ENCODE data around the gene GART.
"Not testable (repeated sequence)": the region's sequence is repeated elsewhere in the genome, so short reads cannot be mapped to it uniquely, and the experiment has no call there.

Gene GART

GRCh38 chr21:33541756-33542639 lies at the start of gene GART:
Gene GART (minus strand): TSS chr21:33542117. CDS start chr21:33539315, 2,802 bp downstream.
- DNase-seq, result peak; percentile 46

DNA sequence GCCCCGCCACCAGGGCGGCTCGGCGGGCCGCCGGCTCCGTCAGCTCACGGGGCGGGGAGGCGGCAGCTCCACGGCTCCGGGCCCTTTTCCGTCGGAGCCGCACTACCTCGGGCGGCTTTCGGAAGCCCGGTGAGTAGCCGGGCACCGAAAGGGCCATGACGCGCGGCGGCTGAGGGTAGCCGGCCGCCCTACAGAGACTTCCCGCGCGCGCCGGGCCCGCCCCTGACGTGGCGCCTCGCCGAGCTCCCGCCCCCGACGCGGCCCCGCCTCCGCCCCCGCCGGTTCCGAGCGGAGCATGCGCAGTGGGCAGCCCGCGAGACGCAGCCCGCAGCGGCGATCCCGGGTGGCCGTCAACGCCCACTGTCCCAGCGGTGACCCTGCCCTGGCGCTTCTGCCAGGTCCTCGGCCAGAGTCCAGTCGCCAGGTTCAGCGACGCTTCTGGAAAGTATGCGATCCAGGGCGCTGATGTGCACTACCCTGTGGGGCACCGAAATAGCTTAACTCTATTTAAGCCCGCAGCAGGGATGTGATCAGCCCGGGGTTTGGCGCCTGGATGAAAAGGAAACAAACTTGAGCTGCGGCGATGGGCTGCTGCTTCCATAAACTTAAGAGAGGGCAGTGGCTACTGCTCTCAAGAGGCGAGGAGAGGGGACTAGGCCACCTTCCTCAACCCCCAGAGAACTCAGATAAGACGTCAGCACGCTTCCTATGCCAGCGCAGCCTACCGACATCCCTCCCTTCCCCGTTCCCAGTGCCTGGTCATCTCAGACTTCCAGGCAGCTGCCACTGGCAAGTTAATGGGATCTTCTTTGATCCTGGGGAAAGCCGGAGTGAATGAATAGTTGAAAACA lies 46.8 kb upstream of the GART start, which contains the start of gene DONSON:
DONSON (minus strand) TSS at position 200 of the 851 bp plus-strand sequence; CDS start at position 157, 43 bp downstream.
- peak; percentile 69 for DNase-seq

DNA sequence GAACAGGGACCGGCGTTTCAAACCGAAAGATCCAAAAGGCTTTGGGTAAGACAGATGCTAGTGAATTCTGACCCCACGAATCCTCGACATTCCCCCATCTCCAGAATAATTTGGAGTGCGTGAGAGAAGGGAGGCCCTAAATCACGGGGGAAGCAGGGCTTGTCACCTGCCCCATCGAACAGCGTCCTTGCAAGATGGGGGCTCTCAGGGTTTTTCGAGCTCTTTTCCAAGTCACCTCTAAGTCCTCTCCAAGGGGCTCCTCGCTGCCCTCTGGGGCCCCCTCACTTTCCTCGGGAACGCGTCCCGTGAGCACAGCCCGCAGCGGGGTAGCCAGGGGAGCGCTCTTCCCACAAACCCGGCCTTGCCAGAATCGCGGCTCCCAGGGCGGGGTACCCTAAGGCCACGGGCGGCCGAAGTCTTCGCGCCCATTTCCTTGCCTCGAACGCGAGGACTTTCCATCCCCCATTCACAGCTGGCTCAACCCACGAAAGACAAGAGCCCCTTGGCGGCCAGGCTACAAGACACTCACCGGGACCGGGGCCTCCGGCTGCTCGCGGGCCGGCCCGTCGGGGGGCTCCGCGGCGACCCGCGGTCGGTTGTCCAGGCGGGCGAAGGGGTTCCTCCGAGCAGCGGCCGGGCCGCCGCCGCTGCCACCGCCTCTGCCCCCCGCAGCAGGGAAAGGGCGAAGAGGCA lies 46.0 kb upstream of the GART start:
- DNase-seq, result no peak

DNA sequence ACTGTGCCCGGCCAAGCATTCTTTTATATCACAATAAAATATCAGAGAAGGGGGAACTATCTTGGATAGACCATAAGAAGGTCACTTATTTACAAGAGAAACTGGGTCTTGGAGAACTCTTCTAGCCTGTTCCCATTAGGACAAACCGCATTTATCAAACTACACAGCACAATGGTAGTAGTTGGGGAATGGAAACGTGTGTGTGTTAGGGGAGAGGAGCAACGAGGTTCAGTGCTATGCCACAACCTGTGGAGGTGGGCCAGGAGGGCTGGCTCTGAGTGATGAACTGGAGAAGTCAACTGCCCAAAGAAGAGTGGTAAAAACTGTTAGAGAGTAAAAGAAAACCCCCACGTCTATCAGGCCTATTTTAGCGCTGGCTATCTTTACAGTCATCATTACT lies 45.0 kb upstream of the GART start:
- DNase-seq, result no peak

DNA sequence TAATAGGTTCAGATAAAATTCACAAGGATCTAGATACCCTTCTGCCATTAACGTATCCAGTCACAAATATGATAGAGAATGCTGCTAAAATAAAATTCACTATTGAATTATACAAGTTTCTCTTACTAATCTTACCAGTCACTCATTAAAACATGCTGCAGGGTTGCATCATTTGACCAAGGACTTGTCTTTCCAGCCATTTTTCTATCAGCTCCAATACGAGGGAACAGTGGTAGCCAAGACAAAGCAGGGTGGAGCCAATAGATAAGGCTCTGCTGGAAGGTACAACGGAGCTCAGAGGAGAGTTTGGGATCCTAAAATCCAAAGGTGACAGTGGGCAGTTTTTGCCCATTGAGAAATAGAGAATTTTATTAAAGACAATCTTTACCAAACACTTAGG lies 42.5 kb upstream of the GART start:
- DNase-seq, result no peak

GRCh38 chr21:33578959-33579542 lies 37.1 kb upstream of the GART start:
- DNase-seq, result no peak

GRCh38 chr21:33578214-33578613 lies 36.3 kb upstream of the GART start:
- no peak for DNase-seq

GRCh38 chr21:33576741-33577141 lies 34.8 kb upstream of the GART start:
- DNase-seq, result not testable (repeated sequence)

DNA sequence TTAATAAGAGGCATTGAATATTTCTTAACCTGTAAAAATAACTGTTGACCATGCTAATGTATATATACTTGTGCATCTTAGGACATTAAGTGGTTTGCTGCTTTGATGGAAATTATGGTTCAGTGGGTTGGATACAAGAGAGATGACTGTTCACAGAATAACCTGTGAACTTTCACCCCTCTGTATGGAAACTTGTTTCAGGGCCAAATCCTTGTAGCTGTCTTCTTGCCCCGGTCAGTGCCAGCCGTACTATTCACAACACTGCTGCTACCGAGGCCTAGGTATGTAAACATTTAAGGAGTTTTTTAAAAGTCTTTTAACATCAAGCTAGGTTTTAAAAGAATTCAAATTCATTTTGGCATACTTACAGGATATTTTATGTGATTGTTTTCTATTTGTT lies 30.4 kb upstream of the GART start:
- DNase-seq, result no peak

GRCh38 chr21:33569991-33570390 lies 28.1 kb upstream of the GART start:
- DNase-seq, result no peak

- DNase-seq, result no peak
Measured at GRCh38 chr21:33568448-33568847, 26.5 kb upstream of the GART start.

GRCh38 chr21:33567914-33568313 lies 26.0 kb upstream of the GART start:
- no peak for DNase-seq

GRCh38 chr21:33566514-33566913 lies 24.6 kb upstream of the GART start:
- DNase-seq, result no peak

DNA sequence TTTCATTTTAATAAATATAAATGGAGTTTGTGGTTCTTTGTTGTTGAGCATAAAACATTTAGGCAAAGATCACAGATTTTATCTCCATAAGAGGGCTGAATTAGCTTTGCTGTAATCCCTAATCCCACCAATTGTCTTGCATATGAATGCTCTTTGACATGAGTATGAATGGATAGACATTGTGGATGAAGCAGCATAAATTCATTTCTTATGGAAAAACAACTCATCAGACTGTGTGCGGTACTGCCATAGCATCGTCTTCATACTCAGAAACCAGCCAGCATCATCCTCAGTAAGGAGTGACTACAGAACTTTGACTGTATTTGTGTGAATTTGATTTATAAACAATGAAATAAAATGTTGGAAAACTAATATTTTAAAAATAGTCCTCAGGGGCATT lies 20.5 kb upstream of the GART start:
- DNase-seq, result no peak

- DNase-seq, result no peak
Measured at GRCh38 chr21:33561373-33561772, 19.5 kb upstream of the GART start.

DNA sequence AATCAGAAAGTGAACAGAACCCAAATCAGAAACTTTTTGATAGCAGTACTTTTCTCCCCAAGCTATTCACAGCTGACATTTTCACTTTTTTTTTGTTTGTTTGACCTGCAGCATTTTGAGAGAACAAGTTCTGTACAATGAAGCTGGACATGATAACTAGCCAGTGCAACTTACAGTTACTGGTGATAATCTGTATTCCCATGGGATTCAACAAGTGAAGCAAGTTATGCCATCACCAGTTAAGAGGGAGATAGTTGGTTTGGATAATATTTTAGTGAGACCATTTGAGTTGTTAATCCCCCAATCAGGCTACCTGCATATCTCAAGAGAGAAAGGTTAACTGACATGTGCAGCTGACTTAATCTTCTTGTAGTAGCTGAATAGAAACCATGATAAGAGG lies 19.0 kb upstream of the GART start:
- DNase-seq, result no peak

DNA sequence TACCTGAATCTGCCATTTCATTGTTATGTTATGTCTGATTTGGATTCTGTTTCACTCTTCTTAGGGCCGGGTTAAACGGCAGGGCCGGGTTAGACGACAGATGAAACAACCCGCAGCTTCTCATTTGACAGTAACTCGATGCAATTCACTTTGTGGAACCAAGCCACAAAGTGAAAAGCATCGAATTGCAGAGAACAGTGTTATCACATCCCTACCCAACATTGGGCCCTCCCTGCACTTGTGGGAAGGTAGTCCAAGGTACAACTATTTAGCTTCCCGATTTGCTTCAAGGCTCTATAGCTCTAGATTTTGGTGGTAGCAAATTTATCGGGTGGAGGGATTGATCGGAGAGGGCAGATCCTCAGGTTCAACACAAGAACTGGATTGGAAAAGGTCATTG lies 17.9 kb upstream of the GART start:
- no peak for DNase-seq

DNA sequence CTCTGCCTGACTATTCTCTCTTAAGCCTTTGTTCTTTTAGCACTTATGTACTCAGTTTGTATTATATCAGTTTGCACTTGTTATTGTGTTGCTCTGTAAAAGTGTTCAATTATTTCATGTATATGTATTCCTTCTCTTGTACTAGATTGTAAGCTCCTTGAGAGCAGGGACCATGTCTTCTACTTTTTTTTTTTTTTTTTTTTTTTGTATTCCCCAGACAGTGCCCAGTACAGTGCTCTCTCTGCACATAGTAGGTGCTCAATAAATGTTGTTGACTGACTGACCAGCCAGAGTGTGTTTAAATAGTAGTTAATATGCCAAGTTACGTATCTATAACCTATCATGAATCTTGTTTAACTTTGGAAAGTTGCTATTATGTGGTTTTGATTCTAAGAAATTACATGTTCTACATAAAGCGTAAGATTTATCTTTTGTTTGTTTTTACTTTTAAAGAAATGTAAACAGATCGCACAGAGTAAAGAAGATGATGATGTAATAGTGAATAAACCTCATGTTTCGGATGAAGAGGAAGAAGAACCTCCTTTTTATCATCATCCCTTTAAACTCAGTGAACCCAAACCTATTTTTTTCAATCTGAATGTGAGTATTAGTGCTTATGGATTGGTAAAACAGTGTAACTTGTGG lies 17.0 kb upstream of the GART start:
- no peak for DNase-seq

DNA sequence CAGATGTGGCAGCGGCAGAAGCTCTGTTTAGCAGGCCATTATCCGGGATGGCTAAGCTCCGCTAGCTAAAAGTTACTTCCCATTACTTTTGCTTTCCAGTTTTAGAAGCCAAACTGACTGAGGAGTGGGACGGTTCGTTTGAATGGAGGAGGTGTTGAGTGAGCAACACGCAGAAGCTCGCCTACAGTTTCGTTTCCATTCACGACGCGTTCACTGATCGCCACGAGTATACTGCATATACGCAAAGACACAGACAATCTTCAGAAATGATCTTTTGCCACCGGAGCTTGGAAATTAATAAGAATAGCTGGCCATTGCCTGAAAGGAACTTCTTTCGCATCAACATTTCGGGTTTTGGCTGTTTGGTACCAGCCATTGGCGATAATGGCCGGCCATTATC lies 15.5 kb upstream of the GART start:
- no peak for DNase-seq

GRCh38 chr21:33554982-33555344 lies 13.0 kb upstream of the GART start:
- no peak for DNase-seq

GRCh38 chr21:33554236-33554981 lies 12.5 kb upstream of the GART start:
- no peak for DNase-seq

Measured in GOT3 (cell line).